Stimulated activated effector memory CD8-positive, alpha-beta T cell treated with anti-CD3 and anti-CD28 coated beads, Interleukin-12 subunit alpha, Interleukin-12 subunit beta, amount 100 ng/mL, for 72 hours (primary cell): ENCODE results near the gene HLA-DMA.

Experiments
- ATAC-seq: fragments of 150-1000 bp; cut with Tn5 transposase; 2 replicates; pipeline ENCODE4 v1.10.0; 2021
- DNase-seq, 2 donors: peaks; one replicate each; pipeline ENCODE4 v3.0.0; 2021 to 2022; ENCODE audit warnings: low spot score in 2 of 2
- H3K27ac Mint-ChIP-seq: one replicate; pipeline ENCODE4 v1.8.0; 2022; ENCODE audit warnings: mild to moderate bottlenecking, mixed read lengths
- H3K36me3 Mint-ChIP-seq: one replicate; pipeline ENCODE4 v1.8.0; 2022; ENCODE audit warnings: mild to moderate bottlenecking, mixed read lengths
- H3K4me1 Mint-ChIP-seq: one replicate; pipeline ENCODE4 v1.8.0; 2022; ENCODE audit warnings: mixed read lengths
- H3K4me3 Mint-ChIP-seq: one replicate; pipeline ENCODE4 v1.8.0; 2022; ENCODE audit warnings: mild to moderate bottlenecking, mixed read lengths
- H3K9me3 Mint-ChIP-seq: one replicate; pipeline ENCODE4 v1.8.0; 2022; ENCODE audit warnings: mixed read lengths

HLA-DMA gene

DNA sequence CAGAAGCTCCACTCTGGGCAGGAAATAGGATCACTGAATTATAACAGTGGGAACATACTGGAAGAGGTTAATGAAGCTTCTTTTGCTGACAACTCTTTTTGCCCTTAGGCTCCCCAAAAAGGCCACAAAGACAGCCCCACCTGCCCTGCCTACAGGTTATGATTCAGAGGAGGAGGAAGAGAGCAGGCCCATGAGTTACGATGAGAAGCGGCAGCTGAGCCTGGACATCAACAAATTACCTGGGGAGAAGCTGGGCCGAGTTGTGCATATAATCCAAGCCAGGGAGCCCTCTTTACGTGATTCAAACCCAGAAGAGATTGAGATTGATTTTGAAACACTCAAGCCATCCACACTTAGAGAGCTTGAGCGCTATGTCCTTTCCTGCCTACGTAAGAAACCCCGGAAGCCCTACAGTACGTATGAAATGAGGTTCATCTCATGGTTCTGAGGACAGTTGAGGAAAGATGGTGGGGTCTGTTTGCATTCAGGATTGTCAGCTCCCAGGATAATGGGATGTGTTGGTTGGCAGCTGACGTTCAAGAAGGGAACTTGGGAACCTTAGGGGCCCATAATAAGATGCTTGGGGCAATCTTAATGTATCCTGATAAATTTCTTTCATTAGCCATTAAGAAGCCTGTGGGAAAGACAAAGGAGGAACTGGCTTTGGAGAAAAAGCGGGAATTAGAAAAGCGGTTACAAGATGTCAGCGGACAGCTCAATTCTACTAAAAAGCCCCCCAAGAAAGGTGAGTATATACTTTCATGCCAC, 27.0 kb upstream of the HLA-DMA start:
- Mint-ChIP-seq H3K9me3 (no peaks in the 10 kb centered on the region), H3K27ac (peak overlapping the region; percentile 99), H3K36me3 (peaks cover 86% of the 10 kb centered on the region), H3K4me3 (no peak overlapping the region), H3K4me1 (peaks cover 76% of the 10 kb centered on the region)
- ATAC-seq: no peak
- peak in 1 of 2 donors; percentile 46 for DNase-seq

DNA sequence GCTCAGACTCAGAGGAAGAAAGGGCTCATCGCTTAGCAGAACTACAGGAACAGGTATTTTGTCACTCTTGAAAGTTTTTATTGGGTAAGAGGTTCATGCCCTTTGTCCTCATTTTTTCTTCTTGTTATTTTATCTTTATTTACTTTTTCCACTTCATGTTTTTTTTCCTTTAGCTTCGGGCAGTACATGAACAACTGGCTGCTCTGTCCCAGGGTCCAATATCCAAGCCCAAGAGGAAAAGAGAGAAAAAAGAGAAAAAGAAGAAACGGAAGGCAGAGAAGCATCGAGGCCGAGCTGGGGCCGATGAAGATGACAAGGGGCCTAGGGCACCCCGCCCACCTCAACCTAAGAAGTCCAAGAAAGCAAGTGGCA, 25.0 kb upstream of the HLA-DMA start:
- Mint-ChIP-seq H3K36me3 (peaks cover 100% of the 10 kb centered on the region), H3K4me3 (peak overlapping the region; percentile 100), H3K27ac (peak overlapping the region; percentile 99), H3K4me1 (peaks cover 79% of the 10 kb centered on the region), H3K9me3 (no peaks in the 10 kb centered on the region)
- DNase-seq (no peak), ATAC-seq (no peak)

DNA sequence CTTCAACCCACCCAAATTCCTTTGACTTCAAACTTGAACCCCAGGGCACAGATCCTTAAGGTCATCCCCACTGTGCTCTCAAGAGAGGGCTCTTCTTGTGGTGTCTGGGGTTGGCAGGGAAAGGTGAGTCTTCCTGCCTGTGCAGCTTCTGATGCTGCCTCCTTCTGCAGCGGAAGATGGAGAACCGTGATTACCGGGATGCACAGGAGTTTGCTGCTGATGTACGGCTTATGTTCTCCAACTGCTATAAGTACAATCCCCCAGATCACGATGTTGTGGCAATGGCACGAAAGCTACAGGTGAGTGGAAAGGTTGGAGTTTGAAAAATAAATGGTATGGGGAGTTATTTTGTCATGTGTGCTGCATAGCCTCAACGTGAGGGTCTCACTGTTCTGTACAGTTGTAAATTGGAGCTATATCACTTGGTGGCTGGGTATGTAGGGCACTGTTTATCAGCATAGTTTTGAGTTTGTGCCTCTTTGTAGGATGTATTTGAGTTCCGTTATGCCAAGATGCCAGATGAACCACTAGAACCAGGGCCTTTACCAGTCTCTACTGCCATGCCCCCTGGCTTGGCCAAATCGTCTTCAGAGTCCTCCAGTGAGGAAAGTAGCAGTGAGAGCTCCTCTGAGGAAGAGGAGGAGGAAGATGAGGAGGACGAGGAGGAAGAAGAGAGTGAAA, 24.5 kb upstream of the HLA-DMA start:
- Mint-ChIP-seq H3K9me3 (no peaks in the 10 kb centered on the region), H3K36me3 (peaks cover 100% of the 10 kb centered on the region), H3K27ac (peak overlapping the region; percentile 99), H3K4me3 (peak overlapping the region; percentile 100), H3K4me1 (peaks cover 84% of the 10 kb centered on the region)
- DNase-seq: peak in 1 of 2 donors; percentile 47
- ATAC-seq: no peak

DNA sequence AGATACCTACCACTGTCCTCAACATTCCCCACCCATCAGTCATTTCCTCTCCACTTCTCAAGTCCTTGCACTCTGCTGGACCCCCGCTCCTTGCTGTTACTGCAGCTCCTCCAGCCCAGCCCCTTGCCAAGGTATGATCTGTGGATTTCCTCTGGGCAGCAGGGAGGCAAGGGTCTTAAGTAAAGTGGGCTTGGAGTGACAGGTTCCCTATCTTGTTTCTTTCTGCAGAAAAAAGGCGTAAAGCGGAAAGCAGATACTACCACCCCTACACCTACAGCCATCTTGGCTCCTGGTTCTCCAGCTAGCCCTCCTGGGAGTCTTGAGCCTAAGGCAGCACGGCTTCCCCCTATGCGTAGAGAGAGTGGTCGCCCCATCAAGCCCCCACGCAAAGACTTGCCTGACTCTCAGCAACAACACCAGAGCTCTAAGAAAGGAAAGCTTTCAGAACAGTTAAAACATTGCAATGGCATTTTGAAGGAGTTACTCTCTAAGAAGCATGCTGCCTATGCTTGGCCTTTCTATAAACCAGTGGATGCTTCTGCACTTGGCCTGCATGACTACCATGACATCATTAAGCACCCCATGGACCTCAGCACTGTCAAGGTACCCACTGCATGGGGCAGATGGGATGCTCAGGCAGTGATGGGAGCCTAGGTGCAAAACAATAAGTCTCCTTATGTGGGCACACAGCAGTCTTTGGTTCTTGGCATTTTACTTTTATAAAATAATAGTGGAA, 23.6 kb upstream of the HLA-DMA start:
- peaks cover 100% of the 10 kb centered on the region for H3K36me3 Mint-ChIP-seq

DNA sequence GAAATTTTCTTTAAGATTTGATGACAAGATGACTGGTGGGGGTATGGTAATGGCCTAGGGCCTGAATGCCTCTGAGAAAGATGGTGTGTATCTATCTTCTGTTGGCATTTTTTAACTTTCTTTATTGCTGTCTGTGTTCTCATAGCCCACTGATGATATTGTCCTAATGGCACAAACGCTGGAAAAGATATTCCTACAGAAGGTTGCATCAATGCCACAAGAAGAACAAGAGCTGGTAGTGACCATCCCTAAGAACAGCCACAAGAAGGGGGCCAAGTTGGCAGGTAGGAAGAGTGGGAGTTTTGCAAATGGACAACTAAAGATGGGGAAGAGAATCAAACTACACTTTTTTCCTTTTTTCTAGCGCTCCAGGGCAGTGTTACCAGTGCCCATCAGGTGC, 23.0 kb upstream of the HLA-DMA start:
- H3K27ac Mint-ChIP-seq: peak overlapping the region; percentile 99
- H3K4me3 Mint-ChIP-seq: peak overlapping the region; percentile 100
- H3K4me1 Mint-ChIP-seq: peaks cover 94% of the 10 kb centered on the region
- no peak for DNase-seq
- ATAC-seq: no peak
- no peaks in the 10 kb centered on the region for H3K9me3 Mint-ChIP-seq
- peaks cover 100% of the 10 kb centered on the region for H3K36me3 Mint-ChIP-seq

More for the DNA sequence above, 23.6 kb upstream of the HLA-DMA start:
- Mint-ChIP-seq H3K9me3 (no peaks in the 10 kb centered on the region), H3K4me3 (peak overlapping the region; percentile 100), H3K4me1 (peaks cover 88% of the 10 kb centered on the region), H3K27ac (peak overlapping the region; percentile 99)
- peak in 1 of 2 donors; percentile 48 for DNase-seq
- no peak for ATAC-seq

DNA sequence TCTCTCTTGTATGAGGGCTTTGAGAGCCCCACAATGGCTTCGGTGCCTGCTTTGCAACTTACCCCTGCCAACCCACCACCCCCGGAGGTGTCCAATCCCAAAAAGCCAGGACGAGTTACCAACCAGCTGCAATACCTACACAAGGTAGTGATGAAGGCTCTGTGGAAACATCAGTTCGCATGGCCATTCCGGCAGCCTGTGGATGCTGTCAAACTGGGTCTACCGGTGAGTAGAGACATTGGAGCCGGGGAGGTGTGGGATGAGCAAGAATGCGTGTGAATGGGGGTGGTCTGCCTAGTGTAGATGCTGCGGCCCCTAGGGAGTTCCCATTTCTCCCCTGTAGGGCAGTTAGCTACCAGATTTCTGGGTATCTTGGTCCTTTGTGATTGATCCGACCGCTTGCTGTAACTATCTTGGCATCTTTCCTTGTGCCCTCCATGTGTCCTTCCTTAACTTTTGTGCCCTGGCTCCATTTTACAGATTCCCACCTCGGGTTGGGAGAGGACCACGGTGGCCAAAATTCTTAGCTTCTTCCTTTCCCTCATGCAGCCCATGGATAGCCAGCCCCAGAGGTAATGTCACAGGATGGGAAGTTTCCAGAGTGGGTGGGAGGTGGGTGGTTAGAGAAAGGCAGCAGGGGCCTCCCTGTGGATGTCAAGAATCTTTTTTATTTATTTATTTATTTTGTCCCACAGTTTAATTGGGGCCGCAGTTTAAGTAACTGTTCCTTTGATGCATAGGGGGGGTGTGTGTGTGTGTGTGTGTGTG, 21.8 kb upstream of the HLA-DMA start:
- DNase-seq (peak in 1 of 2 donors; percentile 57), ATAC-seq (no peak)
- H3K9me3 Mint-ChIP-seq: no peaks in the 10 kb centered on the region
- peak overlapping the region; percentile 99 for H3K27ac Mint-ChIP-seq
- H3K36me3 Mint-ChIP-seq: peaks cover 100% of the 10 kb centered on the region
- H3K4me3 Mint-ChIP-seq: peak overlapping the region; percentile 100
- peaks cover 84% of the 10 kb centered on the region for H3K4me1 Mint-ChIP-seq

DNA sequence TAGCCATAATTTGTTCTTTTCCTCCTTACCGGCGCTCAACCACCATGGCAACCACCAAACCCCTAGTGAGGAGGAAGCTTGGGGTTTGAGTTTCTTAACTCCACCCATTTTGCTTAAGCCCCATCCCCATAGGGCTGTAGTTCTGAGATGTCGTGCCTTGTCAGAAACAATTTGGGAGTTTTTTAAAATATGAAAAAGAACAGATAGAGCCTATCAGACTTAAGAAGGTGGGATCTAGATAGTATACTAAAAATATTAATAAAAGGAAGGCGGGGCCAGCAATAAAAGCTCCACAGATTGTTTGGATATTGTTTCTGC, 21.1 kb upstream of the HLA-DMA start:
- Mint-ChIP-seq H3K9me3 (no peaks in the 10 kb centered on the region), H3K27ac (peak overlapping the region; percentile 99), H3K36me3 (peaks cover 100% of the 10 kb centered on the region), H3K4me3 (peak overlapping the region; percentile 100), H3K4me1 (peaks cover 78% of the 10 kb centered on the region)
- ATAC-seq: no peak
- DNase-seq: no peak

DNA sequence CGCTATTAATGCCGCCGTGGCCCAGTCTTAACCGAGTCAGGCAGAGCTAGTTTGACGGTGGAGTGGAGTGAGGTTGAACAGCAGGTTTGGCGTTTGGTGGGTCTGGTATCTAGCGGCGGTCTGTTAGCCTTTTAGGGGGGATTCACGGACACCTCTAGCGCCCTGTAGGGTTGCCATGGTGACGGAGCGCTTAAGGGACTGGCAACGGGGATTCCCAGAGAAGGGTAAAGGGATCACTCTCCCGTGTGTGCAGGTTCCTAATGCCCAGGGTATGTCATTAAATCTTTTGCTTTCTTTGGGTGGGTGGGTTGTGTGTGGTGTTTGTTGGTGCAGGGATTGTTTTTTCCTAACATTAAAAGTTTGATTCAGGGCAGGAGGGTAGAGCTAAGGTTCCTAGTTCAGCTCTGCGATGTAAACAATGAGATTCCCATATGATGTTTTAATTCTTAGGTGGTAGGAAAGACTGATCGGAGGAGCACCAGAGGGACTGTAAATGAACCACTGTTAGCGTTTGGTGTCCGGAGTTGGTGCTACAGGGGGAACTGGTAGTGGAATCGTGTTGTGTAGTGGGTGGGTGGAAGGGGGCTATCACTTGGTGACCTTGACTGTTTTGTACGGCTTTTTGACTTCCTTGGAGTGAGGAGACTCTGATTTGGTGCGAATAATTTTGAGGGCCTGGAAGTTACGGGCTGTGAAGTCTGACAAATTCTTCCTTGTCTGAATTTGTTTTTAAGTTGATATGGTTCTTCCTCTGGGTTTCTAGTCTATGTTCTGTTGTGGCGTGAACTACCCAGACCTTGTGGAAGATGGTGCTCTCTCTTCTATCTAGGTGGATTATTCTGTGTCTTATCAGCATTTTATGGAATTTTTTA, 20.5 kb upstream of the HLA-DMA start:
- DNase-seq: peak; percentile 53 to 81
- peaks cover 72% of the 10 kb centered on the region for H3K4me1 Mint-ChIP-seq

DNA sequence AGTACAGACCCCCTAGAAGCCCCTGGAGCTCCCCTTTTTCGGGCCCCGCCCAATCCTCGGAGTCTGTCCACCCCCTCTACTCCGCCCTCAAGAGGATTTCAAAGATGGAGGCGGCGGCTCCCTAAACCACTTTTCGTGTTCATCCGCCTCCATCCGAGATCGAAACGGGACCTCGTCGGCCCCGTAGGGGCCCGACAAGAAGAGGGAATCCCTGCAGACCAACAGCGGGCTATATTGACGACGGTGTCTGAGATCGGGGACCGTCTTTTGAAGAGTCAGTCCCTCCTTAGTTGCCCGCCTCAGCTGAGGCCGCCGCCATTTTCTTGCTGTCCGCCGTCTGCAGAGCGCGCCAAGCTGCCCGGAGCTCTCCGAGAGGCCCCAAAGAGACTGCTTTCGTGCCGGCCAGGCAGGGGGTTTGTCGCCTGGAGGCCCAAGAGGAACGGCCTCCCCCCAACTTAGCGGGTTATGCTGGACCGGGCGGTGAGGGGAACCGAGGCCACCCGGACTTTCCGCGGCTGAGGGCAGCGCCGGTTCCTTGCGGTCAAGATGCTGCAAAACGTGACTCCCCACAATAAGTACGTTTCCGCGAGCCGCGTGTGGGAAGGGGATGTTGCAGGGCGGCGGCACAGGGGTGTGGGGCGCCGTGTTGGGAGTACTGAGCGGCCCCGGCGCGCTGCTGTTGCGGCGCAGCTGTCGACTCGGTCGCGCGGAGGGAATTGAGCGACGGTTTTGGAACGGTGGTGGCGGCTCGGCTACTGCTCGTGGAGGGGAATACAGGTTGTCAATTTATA, 19.7 kb upstream of the HLA-DMA start:
- H3K4me1 Mint-ChIP-seq: peaks cover 65% of the 10 kb centered on the region
- H3K4me3 Mint-ChIP-seq: peak overlapping the region; percentile 100
- H3K36me3 Mint-ChIP-seq: peaks cover 99% of the 10 kb centered on the region
- H3K27ac Mint-ChIP-seq: peak overlapping the region; percentile 99
- ATAC-seq: peak; percentile 1
- peak in 1 of 2 donors; percentile 44 for DNase-seq
- H3K9me3 Mint-ChIP-seq: no peaks in the 10 kb centered on the region

More for the DNA sequence above, 20.5 kb upstream of the HLA-DMA start:
- H3K4me3 Mint-ChIP-seq: peak overlapping the region; percentile 100
- H3K36me3 Mint-ChIP-seq: peaks cover 100% of the 10 kb centered on the region
- no peaks in the 10 kb centered on the region for H3K9me3 Mint-ChIP-seq
- H3K27ac Mint-ChIP-seq: peak overlapping the region; percentile 99
- ATAC-seq: no peak

DNA sequence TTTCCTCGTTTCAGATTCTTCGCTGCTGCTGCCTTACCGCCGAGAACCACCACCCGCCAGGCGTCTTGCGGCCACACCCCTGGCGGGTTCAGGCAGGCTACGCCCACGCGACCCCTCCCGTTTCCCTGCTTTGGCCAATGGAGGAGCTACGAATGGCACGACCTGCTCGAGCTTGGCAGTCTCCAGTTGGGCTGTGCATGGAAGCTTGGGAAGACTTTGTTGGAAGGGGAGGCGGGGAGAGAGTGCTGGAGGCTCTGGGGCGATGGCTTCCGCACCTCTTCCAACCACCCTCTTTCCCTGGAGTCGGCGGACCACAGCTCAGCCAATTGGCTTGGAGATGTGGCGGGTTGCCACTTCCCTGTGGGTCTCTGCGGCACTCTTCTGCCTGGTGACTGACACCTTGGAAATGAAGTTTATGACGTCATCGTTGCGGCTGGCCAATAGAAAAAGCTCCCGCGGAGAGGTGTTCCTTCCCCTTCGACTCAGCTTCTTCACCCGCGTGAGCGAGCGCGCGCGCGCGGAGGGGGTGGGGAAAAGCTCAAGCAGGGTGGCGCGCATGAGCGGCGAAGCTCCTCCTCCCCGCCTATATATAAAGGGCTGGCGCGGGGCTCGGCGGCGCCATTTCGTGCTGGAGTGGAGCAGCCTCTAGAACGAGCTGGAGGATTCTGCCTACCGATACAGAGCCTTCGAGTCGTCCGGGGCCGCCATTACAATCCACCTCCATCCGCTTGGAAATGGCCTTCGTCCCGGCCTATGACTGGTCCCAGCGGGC, 18.9 kb upstream of the HLA-DMA start:
- Mint-ChIP-seq H3K36me3 (peaks cover 96% of the 10 kb centered on the region), H3K9me3 (no peaks in the 10 kb centered on the region), H3K4me3 (peak overlapping the region; percentile 100), H3K4me1 (peaks cover 65% of the 10 kb centered on the region), H3K27ac (peak overlapping the region; percentile 99)
- peak; percentile 67 for ATAC-seq
- peak; percentile 100 for DNase-seq

DNA sequence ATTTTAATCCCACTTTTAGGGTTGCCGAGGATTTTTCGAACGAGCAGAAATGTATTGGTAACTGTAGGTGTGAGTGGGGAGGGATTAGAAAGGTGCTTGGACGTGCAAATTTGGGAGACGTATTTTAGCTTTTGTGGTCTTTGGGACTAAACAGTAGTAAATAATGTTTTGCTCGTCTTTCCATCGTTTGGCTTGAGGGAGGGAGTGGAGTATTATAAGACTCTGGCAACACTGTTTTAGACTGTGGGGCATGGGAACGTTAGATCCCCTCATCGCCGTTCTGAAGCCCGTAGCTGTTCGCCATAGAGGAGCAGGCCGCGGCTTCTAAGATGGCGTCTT, 18.3 kb upstream of the HLA-DMA start:
- no peaks in the 10 kb centered on the region for H3K9me3 Mint-ChIP-seq
- ATAC-seq (no peak), DNase-seq (no peak)
- H3K4me1 Mint-ChIP-seq: peaks cover 65% of the 10 kb centered on the region
- peak overlapping the region; percentile 100 for H3K4me3 Mint-ChIP-seq
- peaks cover 92% of the 10 kb centered on the region for H3K36me3 Mint-ChIP-seq
- peak overlapping the region; percentile 99 for H3K27ac Mint-ChIP-seq

DNA sequence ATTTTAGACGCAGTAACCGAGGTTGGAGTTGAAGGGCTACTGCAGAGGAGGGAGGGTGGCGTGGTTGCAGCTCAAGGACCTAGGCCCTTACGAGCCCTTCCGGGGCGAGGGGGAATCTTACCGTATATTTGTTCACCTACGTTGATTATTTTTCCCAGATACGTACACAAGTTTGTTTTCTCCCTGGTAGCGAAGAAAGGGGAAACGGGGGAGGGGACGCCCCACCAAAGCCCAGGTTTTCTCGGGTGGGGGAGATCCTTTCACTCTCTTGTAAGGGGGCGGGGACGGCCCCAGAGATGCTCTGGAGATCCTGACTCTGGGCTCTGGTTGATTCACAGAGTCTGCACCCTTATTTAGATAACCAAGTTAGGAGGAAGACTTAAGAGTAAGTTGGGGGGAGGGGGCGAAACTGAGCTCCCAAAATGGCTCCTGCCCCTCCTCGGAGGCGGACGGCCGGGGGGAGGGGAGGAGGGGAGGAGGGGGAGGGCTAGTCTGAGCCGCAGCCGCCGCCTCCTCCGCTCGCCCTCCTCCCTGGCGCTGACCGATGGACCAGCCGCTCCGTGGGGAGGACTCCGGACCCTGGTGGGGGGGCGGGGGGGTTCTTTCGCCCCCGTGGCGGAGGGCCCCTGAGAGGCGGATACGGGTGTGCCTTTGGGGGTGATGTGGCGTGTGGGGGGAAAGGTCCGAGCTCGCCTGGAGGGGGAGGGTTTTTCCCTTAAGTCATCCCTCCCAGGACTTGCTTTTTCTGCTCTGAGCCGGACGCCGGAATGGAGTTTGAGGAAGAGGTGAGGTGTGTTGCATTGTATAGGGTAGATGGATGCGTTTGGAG, 17.7 kb upstream of the HLA-DMA start:
- ATAC-seq (peak; percentile 33), DNase-seq (peak; percentile 69 to 92)
- Mint-ChIP-seq H3K4me3 (peak overlapping the region; percentile 100), H3K36me3 (peaks cover 86% of the 10 kb centered on the region), H3K9me3 (no peaks in the 10 kb centered on the region), H3K27ac (peak overlapping the region; percentile 99), H3K4me1 (peaks cover 64% of the 10 kb centered on the region)
